SIG-M5 treated with dmso at 0.1 percent for 504 hours (cell line): ENCODE results near the gene POU6F2.
A peak's percentile ranks its signal among the peaks of the same experiment; 100 is the strongest.
"Not testable (repeated sequence)": the region's sequence is repeated elsewhere in the genome, so short reads cannot be mapped to it uniquely, and the experiment has no call there.

Source experiments
- DNase-seq: peaks from one replicate; lab custom pipeline; 2025; ENCODE audit not compliant: unreplicated experiment; lab: John Stamatoyannopoulos, UW

Gene POU6F2

GRCh38 chr7:39183796-39184195 is 206.1 kb downstream of the POU6F2 start:
- DNase-seq: no peak

DNA sequence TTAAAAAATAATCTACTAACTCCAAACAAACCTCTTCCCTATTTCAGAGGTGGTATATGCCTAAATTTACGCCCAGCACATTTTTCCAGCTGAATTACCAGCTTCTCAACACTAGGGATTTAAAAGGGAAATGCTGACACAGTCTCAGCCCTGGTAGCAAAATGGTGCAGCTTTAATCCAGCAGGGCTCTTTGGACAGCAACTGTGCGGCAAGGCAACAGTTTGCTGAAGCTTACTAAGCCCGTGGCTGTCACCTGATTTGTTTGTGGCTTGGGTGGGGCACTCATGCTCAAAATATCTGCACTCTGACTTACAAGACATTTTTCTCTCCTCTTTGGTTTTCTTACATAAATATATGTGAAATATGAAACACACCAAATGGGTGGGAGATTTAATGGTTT is 206.7 kb downstream of the POU6F2 start:
- peak; percentile 2 for DNase-seq

DNA sequence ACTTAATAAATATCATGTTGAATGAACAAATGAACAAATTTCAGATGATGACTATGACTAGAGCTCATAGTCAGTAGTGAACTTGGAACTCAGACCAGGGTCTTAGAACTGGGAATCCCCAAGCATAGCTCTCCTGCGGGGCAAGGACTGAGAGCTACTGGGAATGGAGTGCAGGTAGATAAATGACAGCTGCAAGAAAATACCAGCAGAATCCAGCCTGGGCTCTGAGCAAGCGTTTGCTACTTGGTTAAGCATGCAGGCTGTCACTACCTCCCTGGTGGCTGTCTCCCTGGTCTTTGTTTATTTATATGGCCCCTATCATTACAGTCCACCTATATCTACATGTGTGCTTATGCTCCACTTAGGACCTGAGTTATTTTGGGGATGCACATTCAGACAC is 208.4 kb downstream of the POU6F2 start:
- no peak for DNase-seq

GRCh38 chr7:39186671-39187070 is 209.0 kb downstream of the POU6F2 start:
- DNase-seq: no peak

- DNase-seq: no peak
Observed at GRCh38 chr7:39187130-39187529, 209.4 kb downstream of the POU6F2 start.

DNA sequence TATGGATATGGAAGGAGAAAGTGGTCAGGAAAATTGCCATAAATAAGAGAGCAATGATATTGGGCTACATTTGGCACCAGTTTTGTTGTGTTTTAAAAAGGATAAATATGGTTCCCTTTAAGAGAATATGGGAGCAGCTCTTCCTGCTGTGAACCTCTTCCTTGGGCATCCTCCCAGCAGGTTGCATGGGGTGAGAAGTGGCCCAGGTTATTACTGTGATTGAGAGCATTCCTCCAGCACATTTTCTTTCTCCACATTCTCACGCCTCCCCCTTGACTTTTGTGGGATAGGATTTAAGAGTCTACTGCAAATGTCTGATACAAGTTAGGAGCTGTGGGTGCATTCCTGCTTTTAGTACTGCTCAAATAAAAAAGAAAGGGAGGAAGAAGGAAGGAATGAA is 214.8 kb downstream of the POU6F2 start:
- DNase-seq: no peak

- not testable (repeated sequence) for DNase-seq
Observed at GRCh38 chr7:39194388-39194787, 216.7 kb downstream of the POU6F2 start.

- DNase-seq: no peak
Observed at GRCh38 chr7:39195967-39196366, 218.3 kb downstream of the POU6F2 start.

DNA sequence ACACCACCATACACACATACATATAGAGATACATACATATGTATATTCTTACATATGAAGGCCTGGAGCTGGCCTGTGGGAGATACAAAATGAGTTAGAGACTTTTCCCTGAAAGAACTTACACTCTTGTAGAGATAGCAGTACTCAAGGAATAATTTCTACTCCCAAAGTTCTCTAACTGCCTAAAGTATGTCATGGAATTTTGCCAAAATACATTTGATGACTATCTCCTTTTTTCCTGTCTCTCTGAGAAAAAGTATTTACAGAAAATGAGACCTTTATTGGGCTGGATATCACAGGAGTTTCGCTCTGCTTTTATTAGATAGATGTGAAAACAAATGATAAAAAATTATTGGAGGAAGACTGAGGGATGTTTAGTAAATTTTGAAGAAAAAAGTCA is 220.1 kb downstream of the POU6F2 start:
- DNase-seq: no peak

DNA sequence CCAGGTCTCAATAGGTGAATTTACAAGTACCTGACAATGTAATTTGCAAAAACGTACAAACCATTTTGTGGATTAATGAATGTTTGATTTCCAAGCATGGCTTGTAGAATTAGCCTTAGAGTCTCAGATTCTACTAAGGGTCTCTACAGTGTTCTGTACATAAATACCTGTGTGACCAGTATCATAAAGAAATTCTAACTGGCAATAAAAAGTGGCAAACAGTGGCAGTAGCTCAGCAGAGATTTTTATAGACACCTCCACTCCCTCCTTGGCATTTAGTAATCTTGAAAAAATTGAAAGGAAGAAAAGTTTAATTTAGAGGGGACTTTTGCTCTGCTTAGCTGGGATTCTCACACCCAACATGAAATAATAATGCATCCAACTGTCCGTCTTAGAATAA is 220.8 kb downstream of the POU6F2 start:
- no peak for DNase-seq

DNA sequence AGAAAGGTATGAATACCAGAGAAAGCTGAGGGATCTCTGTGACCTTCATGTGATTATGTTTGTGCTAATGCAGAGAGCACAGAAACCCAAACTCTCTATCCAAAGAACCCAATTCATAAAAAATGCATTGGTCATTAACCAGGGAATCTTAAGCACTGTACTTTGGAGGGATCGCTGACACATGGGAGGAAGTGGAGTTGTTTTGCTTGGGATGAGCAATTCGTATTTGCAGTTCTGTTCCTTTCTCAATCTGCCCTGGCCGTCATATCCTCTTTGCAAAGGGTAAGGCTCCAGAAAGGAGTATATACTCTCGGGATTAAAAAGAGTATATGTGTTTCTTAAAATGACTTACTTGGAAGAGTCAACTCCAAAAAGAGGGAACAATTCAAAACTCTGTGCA is 221.3 kb downstream of the POU6F2 start:
- DNase-seq: no peak

DNA sequence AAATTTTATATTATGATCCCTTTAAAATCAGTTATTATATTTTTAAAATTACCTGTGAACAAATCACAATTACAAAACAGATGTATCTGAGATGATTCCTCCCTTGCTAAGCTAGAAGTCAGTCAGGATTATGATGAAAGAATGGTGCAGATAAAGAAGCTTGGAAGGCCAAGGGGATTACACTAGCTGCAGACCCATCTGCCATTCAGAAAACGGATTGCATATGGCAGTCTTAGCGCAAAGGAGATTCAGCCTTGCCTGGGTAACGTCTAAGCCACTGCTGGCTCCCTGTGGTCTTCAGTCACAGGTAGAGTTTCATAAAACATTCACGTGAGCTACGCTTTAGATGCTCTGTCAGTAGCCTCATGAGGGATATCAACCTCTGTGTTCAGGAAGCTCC is 222.2 kb downstream of the POU6F2 start:
- no peak for DNase-seq

DNA sequence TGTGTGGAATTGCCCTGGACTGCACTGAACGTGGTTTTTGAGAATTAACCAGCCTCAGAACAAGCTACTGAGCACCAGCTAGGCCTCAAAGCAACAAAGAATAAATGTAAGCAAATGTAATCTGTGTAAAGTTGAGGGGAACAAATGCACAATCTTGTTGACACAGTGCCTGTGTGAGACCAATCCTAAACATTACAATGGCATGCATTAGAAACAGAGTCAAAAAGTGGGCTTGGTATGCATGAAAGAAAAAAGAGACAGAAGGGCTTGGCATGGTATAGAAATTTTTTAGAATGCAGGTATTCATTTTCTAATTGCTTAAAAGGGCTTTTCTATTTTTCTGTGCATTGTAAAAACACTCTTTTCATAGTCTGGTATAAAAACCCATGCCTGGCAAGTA is 224.3 kb downstream of the POU6F2 start:
- DNase-seq: no peak

DNA sequence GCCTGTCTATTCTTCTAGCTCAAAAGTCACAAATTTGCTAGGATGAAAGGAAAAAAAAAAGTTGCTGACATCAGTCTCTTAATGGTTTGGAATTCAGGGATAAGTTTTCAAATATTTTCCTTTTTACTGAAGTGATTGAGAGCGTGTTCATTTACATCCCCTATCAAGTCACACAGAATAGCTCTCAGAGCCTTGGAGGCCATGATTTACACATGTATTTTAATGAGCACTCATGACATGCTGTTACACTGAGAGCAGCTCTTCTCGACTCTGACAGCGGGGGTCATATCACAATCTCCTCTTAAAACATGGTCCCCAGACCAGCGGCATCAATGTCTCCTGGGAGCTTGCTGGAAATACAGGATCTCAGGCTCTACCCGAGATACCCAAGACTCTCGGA is 232.7 kb downstream of the POU6F2 start:
- no peak for DNase-seq

GRCh38 chr7:39211581-39211980 is 233.9 kb downstream of the POU6F2 start:
- DNase-seq: no peak

DNA sequence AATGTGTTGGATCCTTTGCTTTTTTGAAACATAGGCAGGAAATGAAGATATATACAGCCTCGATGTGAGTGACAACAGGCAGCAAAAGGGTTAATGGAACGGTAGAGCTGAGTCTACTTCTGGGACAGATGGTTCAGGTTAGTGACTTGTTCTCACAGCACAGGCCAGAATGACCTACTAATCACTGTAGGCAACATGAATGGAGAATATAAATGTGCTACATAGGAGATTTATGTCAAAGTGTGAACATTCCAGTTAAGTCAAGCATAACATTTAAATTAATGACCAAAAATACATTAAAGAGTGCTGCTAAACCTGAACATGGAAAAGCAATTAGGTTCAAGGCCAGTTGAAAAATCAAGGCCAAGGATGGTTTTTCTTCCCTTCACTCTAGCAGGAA is 235.2 kb downstream of the POU6F2 start:
- no peak for DNase-seq

- no peak for DNase-seq
Observed at GRCh38 chr7:39217783-39218182, 240.1 kb downstream of the POU6F2 start.

GRCh38 chr7:39219869-39220268 is 242.2 kb downstream of the POU6F2 start:
- DNase-seq: no peak

- DNase-seq: no peak
Observed at GRCh38 chr7:39221901-39222300, 244.2 kb downstream of the POU6F2 start.

DNA sequence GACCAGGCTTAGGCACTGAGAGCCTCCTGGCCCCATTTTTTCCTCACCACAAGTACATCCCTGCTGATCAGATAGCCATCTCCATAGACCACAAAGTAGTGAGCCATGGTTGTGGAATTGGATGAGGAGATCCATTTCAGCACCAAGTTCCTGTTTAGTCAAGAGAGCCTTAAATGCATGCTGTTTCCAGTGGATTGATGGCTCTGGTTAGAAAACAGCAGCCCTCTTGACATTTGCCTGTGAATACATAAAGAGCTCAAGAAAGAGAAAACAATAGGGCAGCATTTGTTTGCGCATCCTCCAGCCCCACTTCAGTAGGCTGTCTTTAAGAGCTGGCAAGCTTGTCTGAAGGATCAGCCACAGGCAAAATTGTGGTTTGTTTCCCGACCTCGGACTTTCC is 251.2 kb downstream of the POU6F2 start:
- no peak for DNase-seq

GRCh38 chr7:39233851-39234529 is 256.3 kb downstream of the POU6F2 start:
- no peak for DNase-seq

- DNase-seq: no peak
Observed at GRCh38 chr7:39238234-39238869, 260.6 kb downstream of the POU6F2 start.

- DNase-seq: no peak
Observed at GRCh38 chr7:39240864-39241263, 263.2 kb downstream of the POU6F2 start.
